C4-2B (cell line): ENCODE measurements around the gene DNAJC5.

Source experiments
- CTCF ChIP-seq: fragments of 450-650 bp; conservative IDR thresholded peaks from 2 replicates; pipeline ENCODE4 v1.5.1; 2017; ENCODE audit warnings: mild to moderate bottlenecking
- ZFX ChIP-seq: fragments of 450-650 bp; IDR thresholded peaks from 2 replicates; pipeline ENCODE4 v1.6.1; 2017

DNA sequence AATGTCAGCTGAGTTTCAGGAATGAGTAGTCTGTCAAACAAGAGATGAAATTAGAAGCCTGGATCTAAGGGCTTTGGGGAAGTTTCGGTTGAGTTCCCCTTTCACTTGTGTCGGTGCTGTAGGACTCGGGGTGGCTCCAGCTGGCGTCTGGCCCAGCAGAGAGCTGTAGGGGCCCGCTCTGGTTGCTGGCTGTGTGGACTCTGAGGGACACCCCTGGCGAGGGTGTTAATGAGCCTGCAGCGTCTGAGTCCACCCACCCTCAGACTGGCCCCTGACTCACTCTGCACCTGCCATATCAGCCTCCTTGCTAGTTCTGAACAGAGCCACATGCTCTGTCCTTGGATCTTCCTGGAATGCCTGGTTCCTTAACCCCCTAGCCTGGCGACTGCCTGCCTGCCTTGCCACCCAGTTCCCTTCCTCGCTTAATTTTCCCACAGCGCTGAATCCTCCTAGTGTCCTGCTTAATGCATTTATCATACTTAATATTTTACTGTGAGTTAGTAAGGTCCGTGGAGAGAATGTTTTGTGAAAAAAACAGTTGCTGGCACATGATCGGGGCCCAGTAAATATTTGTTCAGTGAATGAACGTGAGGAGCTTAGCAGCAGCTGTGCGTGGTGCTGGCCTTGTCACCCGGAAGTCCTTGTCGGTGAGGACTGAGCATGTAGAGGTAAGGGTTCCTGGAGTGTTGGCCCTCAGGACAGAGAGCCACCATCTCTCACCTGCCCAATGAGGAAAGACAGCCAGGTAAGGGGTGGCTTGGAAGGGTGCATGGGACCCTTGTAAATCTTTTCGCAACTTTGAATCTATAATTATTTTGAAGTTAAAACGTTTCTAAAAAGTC, 1.6 kb downstream of the DNAJC5 start:
- no peak for TF ChIP-seq CTCF
- TF ChIP-seq ZFX: no peak
